SK-N-SH (cell line): ENCODE measurements around the gene ATN1.

Experiments
- EP300 ChIP-seq, 2 experiments: IDR thresholded peaks; 2 replicates each; pipeline versions ENCODE4 v1.4.0 to v1.6.1; 2012; ENCODE audit warnings: borderline replicate concordance in 1 of 2, low read depth in 1 of 2, low read length in 1 of 2
- EZH2phosphoT487 ChIP-seq: fragments of 200-600 bp; sonication (generic); IDR thresholded peaks from 2 replicates; pipeline ENCODE4 v1.6.1; 2017; ENCODE audit warnings: low read depth, mixed run types, mild to moderate bottlenecking, antibody characterized with exemption, moderate library complexity, borderline replicate concordance
- FOXJ3 ChIP-seq: sonication (generic); formaldehyde crosslinking; IDR thresholded peaks from 2 replicates; pipeline ENCODE4 v1.5.1; 2020; ENCODE audit warnings: mild to moderate bottlenecking, missing genetic modification reagents
- FOXM1 ChIP-seq: IDR thresholded peaks from 2 replicates; pipeline ENCODE4 v1.4.0; 2012; ENCODE audit warnings: low read depth, mild to moderate bottlenecking
- JUND ChIP-seq: IDR thresholded peaks from 2 replicates; pipeline ENCODE4 v1.4.0; 2012
- RAD21 ChIP-seq: IDR thresholded peaks from 2 replicates; pipeline ENCODE4 v1.6.1; 2012; ENCODE audit warnings: mild to moderate bottlenecking, low read length
- RCOR1 ChIP-seq: fragments of 150-350 bp; IDR thresholded peaks from 2 replicates; pipeline ENCODE4 v1.6.1; 2017; ENCODE audit warnings: antibody characterized with exemption, low read length
- RFX5 ChIP-seq: IDR thresholded peaks from 2 replicates; pipeline ENCODE4 v1.6.1; 2012; ENCODE audit warnings: mild to moderate bottlenecking, improper control_type of control experiment, low read length
- TCF12 ChIP-seq: IDR thresholded peaks from 2 replicates; pipeline ENCODE4 v1.4.0; 2012
- YY1 ChIP-seq: IDR thresholded peaks from 2 replicates; pipeline ENCODE4 v1.4.0; 2012; ENCODE audit warnings: low read depth, mild to moderate bottlenecking
- TF ChIP-seq, protein P1 (sequence below): IDR thresholded peaks from 2 replicates; pipeline ENCODE4 v1.6.1; 2012; ENCODE audit warnings: mild to moderate bottlenecking, low read depth, low read length, moderate library complexity
- TF ChIP-seq, protein P2 (sequence below): fragments of 200-600 bp; sonication (generic); IDR thresholded peaks from 2 replicates; pipeline ENCODE4 v1.6.1; 2017; ENCODE audit warnings: antibody characterized with exemption, mild to moderate bottlenecking, moderate library complexity
- TF ChIP-seq, protein P3 (sequence below): IDR thresholded peaks from 2 replicates; pipeline ENCODE4; 2012

DNA sequence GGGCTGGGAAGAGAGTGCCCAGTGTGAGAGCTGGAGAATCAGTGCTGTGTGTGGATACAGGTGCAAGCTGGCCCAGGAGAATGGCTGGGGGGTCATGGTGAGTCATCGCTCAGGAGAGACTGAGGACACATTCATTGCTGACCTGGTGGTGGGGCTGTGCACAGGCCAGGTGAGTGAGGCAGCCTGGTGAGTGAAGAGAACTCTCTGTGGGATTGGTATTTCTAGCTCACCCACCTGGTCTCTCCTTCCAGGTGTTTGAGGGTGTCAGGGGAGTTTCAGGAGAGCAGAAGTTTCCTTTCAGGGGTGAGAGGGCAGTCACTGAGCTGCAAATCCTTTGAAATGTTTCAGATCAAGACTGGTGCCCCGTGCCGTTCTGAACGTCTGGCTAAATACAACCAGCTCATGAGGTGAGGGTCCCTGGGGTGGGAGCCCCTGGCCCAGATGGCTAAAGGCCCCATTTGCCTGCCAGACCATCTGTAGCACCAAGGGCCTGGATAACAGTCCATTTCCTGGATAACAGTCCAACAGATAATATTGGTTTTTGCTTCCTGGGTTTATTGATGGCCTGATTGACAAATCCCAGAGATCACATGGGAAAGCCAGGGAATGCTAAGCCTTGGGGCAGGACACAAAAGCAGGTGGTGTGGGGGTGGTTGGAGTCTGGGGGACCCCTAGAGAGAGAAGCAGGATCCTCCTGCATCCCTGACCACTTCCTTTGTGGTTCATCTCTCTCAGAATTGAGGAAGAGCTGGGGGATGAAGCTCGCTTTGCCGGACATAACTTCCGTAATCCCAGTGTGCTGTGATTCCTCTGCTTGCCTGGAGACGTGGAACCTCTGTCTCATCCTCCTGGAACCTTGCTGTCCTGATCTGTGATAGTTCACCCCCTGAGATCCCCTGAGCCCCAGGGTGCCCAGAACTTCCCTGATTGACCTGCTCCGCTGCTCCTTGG lies 5.5 kb upstream of the ATN1 start:
- TF ChIP-seq EP300 (IDR thresholded peaks at IDR 0.05; ENCODE audit: borderline replicate concordance in 1 of 2, low read depth in 1 of 2, low read length in 1 of 2) (no peak), FOXM1 (no peak), RFX5 (no peak), JUND (no peak), FOXJ3 (no peak), EZH2phosphoT487 (no peak), RCOR1 (no peak), TCF12 (no peak), YY1 (no peak), RAD21 (no peak)
- TF ChIP-seq, protein P1, sequence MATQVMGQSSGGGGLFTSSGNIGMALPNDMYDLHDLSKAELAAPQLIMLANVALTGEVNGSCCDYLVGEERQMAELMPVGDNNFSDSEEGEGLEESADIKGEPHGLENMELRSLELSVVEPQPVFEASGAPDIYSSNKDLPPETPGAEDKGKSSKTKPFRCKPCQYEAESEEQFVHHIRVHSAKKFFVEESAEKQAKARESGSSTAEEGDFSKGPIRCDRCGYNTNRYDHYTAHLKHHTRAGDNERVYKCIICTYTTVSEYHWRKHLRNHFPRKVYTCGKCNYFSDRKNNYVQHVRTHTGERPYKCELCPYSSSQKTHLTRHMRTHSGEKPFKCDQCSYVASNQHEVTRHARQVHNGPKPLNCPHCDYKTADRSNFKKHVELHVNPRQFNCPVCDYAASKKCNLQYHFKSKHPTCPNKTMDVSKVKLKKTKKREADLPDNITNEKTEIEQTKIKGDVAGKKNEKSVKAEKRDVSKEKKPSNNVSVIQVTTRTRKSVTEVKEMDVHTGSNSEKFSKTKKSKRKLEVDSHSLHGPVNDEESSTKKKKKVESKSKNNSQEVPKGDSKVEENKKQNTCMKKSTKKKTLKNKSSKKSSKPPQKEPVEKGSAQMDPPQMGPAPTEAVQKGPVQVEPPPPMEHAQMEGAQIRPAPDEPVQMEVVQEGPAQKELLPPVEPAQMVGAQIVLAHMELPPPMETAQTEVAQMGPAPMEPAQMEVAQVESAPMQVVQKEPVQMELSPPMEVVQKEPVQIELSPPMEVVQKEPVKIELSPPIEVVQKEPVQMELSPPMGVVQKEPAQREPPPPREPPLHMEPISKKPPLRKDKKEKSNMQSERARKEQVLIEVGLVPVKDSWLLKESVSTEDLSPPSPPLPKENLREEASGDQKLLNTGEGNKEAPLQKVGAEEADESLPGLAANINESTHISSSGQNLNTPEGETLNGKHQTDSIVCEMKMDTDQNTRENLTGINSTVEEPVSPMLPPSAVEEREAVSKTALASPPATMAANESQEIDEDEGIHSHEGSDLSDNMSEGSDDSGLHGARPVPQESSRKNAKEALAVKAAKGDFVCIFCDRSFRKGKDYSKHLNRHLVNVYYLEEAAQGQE, result no peak
- TF ChIP-seq, protein P2, sequence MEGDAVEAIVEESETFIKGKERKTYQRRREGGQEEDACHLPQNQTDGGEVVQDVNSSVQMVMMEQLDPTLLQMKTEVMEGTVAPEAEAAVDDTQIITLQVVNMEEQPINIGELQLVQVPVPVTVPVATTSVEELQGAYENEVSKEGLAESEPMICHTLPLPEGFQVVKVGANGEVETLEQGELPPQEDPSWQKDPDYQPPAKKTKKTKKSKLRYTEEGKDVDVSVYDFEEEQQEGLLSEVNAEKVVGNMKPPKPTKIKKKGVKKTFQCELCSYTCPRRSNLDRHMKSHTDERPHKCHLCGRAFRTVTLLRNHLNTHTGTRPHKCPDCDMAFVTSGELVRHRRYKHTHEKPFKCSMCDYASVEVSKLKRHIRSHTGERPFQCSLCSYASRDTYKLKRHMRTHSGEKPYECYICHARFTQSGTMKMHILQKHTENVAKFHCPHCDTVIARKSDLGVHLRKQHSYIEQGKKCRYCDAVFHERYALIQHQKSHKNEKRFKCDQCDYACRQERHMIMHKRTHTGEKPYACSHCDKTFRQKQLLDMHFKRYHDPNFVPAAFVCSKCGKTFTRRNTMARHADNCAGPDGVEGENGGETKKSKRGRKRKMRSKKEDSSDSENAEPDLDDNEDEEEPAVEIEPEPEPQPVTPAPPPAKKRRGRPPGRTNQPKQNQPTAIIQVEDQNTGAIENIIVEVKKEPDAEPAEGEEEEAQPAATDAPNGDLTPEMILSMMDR, result no peak
- TF ChIP-seq, protein P3, sequence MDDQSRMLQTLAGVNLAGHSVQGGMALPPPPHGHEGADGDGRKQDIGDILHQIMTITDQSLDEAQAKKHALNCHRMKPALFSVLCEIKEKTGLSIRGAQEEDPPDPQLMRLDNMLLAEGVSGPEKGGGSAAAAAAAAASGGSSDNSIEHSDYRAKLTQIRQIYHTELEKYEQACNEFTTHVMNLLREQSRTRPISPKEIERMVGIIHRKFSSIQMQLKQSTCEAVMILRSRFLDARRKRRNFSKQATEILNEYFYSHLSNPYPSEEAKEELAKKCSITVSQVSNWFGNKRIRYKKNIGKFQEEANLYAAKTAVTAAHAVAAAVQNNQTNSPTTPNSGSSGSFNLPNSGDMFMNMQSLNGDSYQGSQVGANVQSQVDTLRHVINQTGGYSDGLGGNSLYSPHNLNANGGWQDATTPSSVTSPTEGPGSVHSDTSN, result no peak
